Measurements from ENCODE around the gene SUN1. TPM values are rescaled to one million over a fixed set of nuclear protein-coding genes. Genes with fewer than 3 reads are reported as not detected.

SUN1 gene
- polyA plus RNA-seq, 1 of the 3 experiments (the other 2 are of a cell fraction): 369 TPM

GRCh38 chr7:915291-916218 lies 83.3 kb downstream of the SUN1 start:
- H4K20me1 ChIP-seq (ENCODE audit: insufficient read depth): no peaks in the 10 kb centered on the region
- H3F3A ChIP-seq (replicated peaks; ENCODE audit: insufficient read depth): peaks cover 4% of the 10 kb centered on the region
- H3K9me3 ChIP-seq: no peaks in the 10 kb centered on the region
- 89% methylated on average over 43 of the region's 43 CpGs for whole genome bisulfite sequencing (ENCODE audit: low lambda C conversion rate)
- no peaks in the 10 kb centered on the region for H3K9me2 ChIP-seq
- ChIA-PET CTCF (interaction anchor here (1.3 kb wide), 1 partner anchor 262 kb away, joined by 3 read pairs; no protein-coding TSS in a partner anchor), POLR2A (interaction anchor here (0.7 kb wide), 1 partner anchor 8 kb away, joined by 3 read pairs; no protein-coding TSS in a partner anchor)
- no peak overlapping the region for H2AFZ ChIP-seq (ENCODE audit: low read depth)
- TF ChIP-seq CTCF (IDR thresholded peaks at IDR 0.05) (no peak), PBX3 (IDR thresholded peaks at IDR 0.05) (no peak), IRF3 (IDR thresholded peaks at IDR 0.05; ENCODE audit: low read depth, low read length) (no peak), USF2 (IDR thresholded peaks at IDR 0.05; ENCODE audit: borderline replicate concordance, low read depth, low read length) (no peak), FOXJ3 (CRISPR knock-in tag; IDR thresholded peaks at IDR 0.05) (no peak), NRF1 (IDR thresholded peaks at IDR 0.05; ENCODE audit: low read depth, low read length) (no peak), MXI1 (IDR thresholded peaks at IDR 0.05; ENCODE audit: low read depth, low read length) (no peak), RCOR1 (IDR thresholded peaks at IDR 0.05; ENCODE audit: low read length) (no peak), SMC3 (IDR thresholded peaks at IDR 0.05; ENCODE audit: low read depth, low read length) (no peak), ZBTB33 (IDR thresholded peaks at IDR 0.05; ENCODE audit: borderline replicate concordance, low read depth) (no peak), ELF1 (IDR thresholded peaks at IDR 0.05) (no peak), TAF1 (IDR thresholded peaks at IDR 0.05; ENCODE audit: borderline replicate concordance, low read depth, low read length) (no peak), TEAD4 (IDR thresholded peaks at IDR 0.05; ENCODE audit: borderline replicate concordance, insufficient read depth) (no peak), NFIC (IDR thresholded peaks at IDR 0.05; ENCODE audit: borderline replicate concordance) (no peak), RAD21 (IDR thresholded peaks at IDR 0.05; ENCODE audit: low read length) (no peak), POLR2AphosphoS5 (IDR thresholded peaks at IDR 0.05; ENCODE audit: low read depth, low read length) (no peak), CHD2 (IDR thresholded peaks at IDR 0.05; ENCODE audit: low read length, partially characterized antibody) (no peak), EZH2phosphoT487 (IDR thresholded peaks at IDR 0.05; ENCODE audit: borderline replicate concordance, low read depth) (no peak), GATA2 (CRISPR knock-in tag; IDR thresholded peaks at IDR 0.05) (no peak)
- H3K9ac ChIP-seq: no peak overlapping the region
- H3K27me3 ChIP-seq (ENCODE audit: insufficient read depth): no peaks in the 10 kb centered on the region
- peaks cover 0 to 24% of the 10 kb centered on the region in 2 experiments; a peak in 1 of 4 replicates for H3K4me1 ChIP-seq (ENCODE audit: control insufficient read depth in 1 of 2, insufficient read depth in 2 of 2, low read depth in 1 of 2, low read length in 1 of 2)
- no peak overlapping the region for H3K4me2 ChIP-seq
- no peak for DNase-seq
- no peak overlapping the region for H3K4me3 ChIP-seq (ENCODE audit: low read depth in 2 of 2, low read length in 1 of 2)
- no peaks in the 10 kb centered on the region for H3K79me2 ChIP-seq (ENCODE audit: insufficient read depth)
- no peaks in the 10 kb centered on the region for H3K36me3 ChIP-seq (replicated peaks in 1 of 2; ENCODE audit: control insufficient read depth in 1 of 2, insufficient read depth in 2 of 2, low read length in 1 of 2)
- peak overlapping the region in 1 of 2 experiments; percentile 30; a peak in 1 of 4 replicates for H3K27ac ChIP-seq (ENCODE audit: low read depth in 2 of 2, low read length in 1 of 2)
